Stimulated activated CD8-positive, alpha-beta memory T cell treated with anti-CD3 and anti-CD28 coated beads, Interleukin-15, amount 100 ng/mL, for 1 hour (primary cell): ENCODE results near the gene ZNF446.
"Not testable (repeated sequence)": the region's sequence is repeated elsewhere in the genome, so short reads cannot be mapped to it uniquely, and the experiment has no call there.

Experiments
- DNase-seq: peaks from one replicate; pipeline ENCODE4 v3.0.0-alpha.2; 2020; ENCODE audit warnings: low read depth

The ZNF446 gene

GRCh38 chr19:58500242-58500641, 24.1 kb downstream of the ZNF446 start:
- no peak for DNase-seq

- not testable (repeated sequence) for DNase-seq
These were observed 31.6 kb downstream of the ZNF446 start for GRCh38 chr19:58507602-58508223.

GRCh38 chr19:58509731-58510083, 33.6 kb downstream of the ZNF446 start:
- no peak for DNase-seq

GRCh38 chr19:58510084-58510862, 34.1 kb downstream of the ZNF446 start:
- DNase-seq, result no peak

GRCh38 chr19:58511353-58512208, 35.4 kb downstream of the ZNF446 start, which contains the start of gene SLC27A5:
Gene SLC27A5 (minus strand): TSS chr19:58511992. CDS start chr19:58511955, 37 bp downstream.
- DNase-seq, result no peak

- no peak for DNase-seq
These were observed 37.1 kb downstream of the ZNF446 start for GRCh38 chr19:58513213-58513693.

- peak; percentile 82 for DNase-seq
These were observed 37.8 kb downstream of the ZNF446 start for GRCh38 chr19:58513694-58514563.

GRCh38 chr19:58514564-58515022, 38.4 kb downstream of the ZNF446 start:
- DNase-seq, result no peak

GRCh38 chr19:58515259-58515658, 39.1 kb downstream of the ZNF446 start:
- no peak for DNase-seq

GRCh38 chr19:58516246-58516836, 40.2 kb downstream of the ZNF446 start:
- no peak for DNase-seq

GRCh38 chr19:58516964-58517833, 41.0 kb downstream of the ZNF446 start:
- no peak for DNase-seq

- DNase-seq, result no peak
These were observed 42.3 kb downstream of the ZNF446 start for GRCh38 chr19:58518256-58519086.

- DNase-seq, result no peak
These were observed 42.9 kb downstream of the ZNF446 start for GRCh38 chr19:58519087-58519354.

GRCh38 chr19:58519355-58520256, 43.5 kb downstream of the ZNF446 start, which contains the start of gene ZBTB45:
Gene ZBTB45 (minus strand): TSS chr19:58519810. CDS start chr19:58517673, 2,137 bp downstream.
- DNase-seq, result peak; percentile 74

- no peak for DNase-seq
These were observed 44.1 kb downstream of the ZNF446 start for GRCh38 chr19:58520257-58520599.

GRCh38 chr19:58521651-58522050, 45.5 kb downstream of the ZNF446 start:
- no peak for DNase-seq

- DNase-seq, result no peak
These were observed 46.6 kb downstream of the ZNF446 start for GRCh38 chr19:58522709-58523108.

- no peak for DNase-seq
These were observed 53.3 kb downstream of the ZNF446 start for GRCh38 chr19:58529405-58529804.
